Smooth muscle cell (in vitro differentiated cells): ENCODE results near the gene CCDC188. TPM values are rescaled to one million over a fixed set of nuclear protein-coding genes. Genes with fewer than 3 reads are reported as not detected.

Experiments
- DNase-seq: peaks from one replicate; lab custom pipeline; 2025; ENCODE audit not compliant: unreplicated experiment; lab: John Stamatoyannopoulos, UW
- H2AFZ ChIP-seq: fragments of 200-600 bp; sonication (generic); 2 replicates; pipeline ENCODE4 v1.6.0; 2016; ENCODE audit warnings: antibody characterized with exemption, low read depth, mild to moderate bottlenecking
- H3F3A ChIP-seq: fragments of 200-600 bp; sonication (generic); 2 replicates; pipeline ENCODE4 v1.6.0; 2017; ENCODE audit warnings: antibody characterized with exemption, low read depth
- H3K27ac ChIP-seq: fragments of 200-600 bp; sonication (generic); 2 replicates; pipeline ENCODE4 v1.5.1; 2016; ENCODE audit warnings: low read depth, mild to moderate bottlenecking
- H3K27me3 ChIP-seq: fragments of 200-600 bp; sonication (generic); 2 replicates; pipeline ENCODE4 v1.6.1; 2016; ENCODE audit warnings: low read depth, mild to moderate bottlenecking
- H3K36me3 ChIP-seq: fragments of 200-600 bp; sonication (generic); 2 replicates; pipeline ENCODE4 v1.5.1; 2016; ENCODE audit warnings: low read depth
- H3K4me1 ChIP-seq: fragments of 200-600 bp; sonication (generic); 2 replicates; pipeline ENCODE4 v1.5.1; 2016; ENCODE audit warnings: low read depth
- H3K4me2 ChIP-seq: fragments of 200-600 bp; sonication (generic); 2 replicates; pipeline ENCODE4 v1.6.0; 2016; ENCODE audit warnings: mild to moderate bottlenecking
- H3K4me3 ChIP-seq: fragments of 200-600 bp; sonication (generic); 2 replicates; pipeline ENCODE4 v1.5.1; 2016; ENCODE audit warnings: mild to moderate bottlenecking
- H3K79me2 ChIP-seq: fragments of 200-600 bp; sonication (generic); 2 replicates; pipeline ENCODE4 v1.6.0; 2016; ENCODE audit warnings: low read depth, mild to moderate bottlenecking
- H3K9ac ChIP-seq: fragments of 200-600 bp; sonication (generic); 2 replicates; pipeline ENCODE4 v1.6.0; 2016; ENCODE audit warnings: low read depth
- H3K9me3 ChIP-seq: fragments of 200-600 bp; sonication (generic); replicated peaks from 2 replicates; pipeline ENCODE4 v1.5.1; 2016; ENCODE audit warnings: low read depth
- H4K20me1 ChIP-seq: fragments of 200-600 bp; sonication (generic); 2 replicates; pipeline ENCODE4 v1.6.0; 2016; ENCODE audit warnings: low read depth
- CTCF ChIP-seq: fragments of 200-600 bp; sonication (generic); IDR thresholded peaks from 2 replicates; pipeline ENCODE4 v1.5.1; 2017; ENCODE audit warnings: borderline replicate concordance, mild to moderate bottlenecking, antibody characterized with exemption; ENCODE audit not compliant: insufficient read depth, poor library complexity, severe bottlenecking
- WGBS: methylation state at CpG from one replicate; pipeline ENCODE4 v1.1.7; 2016; ENCODE audit warnings: low lambda C conversion rate; 5-methylcytosine and 5-hydroxymethylcytosine counted together
- polyA plus RNA-seq: library from polyadenylated mRNA; unstranded; fragments of >200 nt; fragmentation: Nextera tagmentation; extraction: Ambion mirVana; gene quantifications from 2 replicates; pipeline ENCODE4 v1.2.1, GENCODE V29; 2016
- total RNA-seq: library from RNA; depleted of rRNA; stranded (reverse); fragments of >200 nt; gene quantifications from 2 replicates; pipeline ENCODE4 v1.2.3, GENCODE V29; 2014

The CCDC188 gene
- total and polyA plus RNA-seq, 2 experiments from 2014 or later, result not detected

DNA sequence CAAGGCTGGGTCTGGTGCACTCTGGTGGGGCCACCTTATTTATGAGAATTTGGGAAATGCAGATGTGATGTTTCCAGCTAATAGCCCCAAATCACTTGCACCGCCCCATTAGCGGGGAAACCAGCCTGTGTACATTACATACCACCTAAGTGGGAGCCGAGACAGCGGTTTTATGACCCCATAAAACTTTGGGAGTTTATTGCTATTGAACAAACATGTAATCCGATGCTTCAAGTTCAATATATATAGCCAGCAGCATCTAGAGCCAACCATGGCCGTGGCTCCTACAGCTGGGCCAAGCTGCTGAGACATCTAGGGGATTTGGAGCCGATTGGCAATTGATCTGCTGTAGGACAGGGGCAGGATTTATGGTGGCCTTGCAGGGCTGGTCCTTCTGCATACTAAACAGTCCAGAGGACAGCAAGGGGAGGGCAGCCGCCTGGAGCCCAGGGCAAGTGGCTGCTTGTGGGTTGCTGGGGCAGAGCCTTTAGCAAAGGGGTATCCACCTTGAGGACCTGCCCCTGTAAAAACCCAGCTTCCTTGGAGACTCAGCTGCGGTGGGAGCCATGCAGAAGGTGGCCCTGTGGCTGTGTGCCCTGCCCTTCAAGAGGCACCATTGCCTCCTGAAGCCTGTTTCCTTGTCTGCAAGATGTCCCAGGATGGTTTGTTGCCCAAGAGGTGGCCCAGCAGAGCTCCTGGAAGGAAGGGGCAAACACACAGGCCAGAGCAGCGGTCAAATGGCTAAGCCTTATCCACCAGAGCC is 47.9 kb upstream of the CCDC188 start:
- Histone ChIP-seq H2AFZ (no peak overlapping the region), H4K20me1 (no peaks in the 10 kb centered on the region), H3K79me2 (no peaks in the 10 kb centered on the region), H3K9ac (no peak overlapping the region), H3K9me3 (no peaks in the 10 kb centered on the region), H3K36me3 (no peaks in the 10 kb centered on the region), H3K4me1 (peaks cover 5% of the 10 kb centered on the region), H3K27ac (no peak overlapping the region), H3F3A (no peaks in the 10 kb centered on the region), H3K4me2 (no peak overlapping the region), H3K4me3 (no peak overlapping the region), H3K27me3 (no peaks in the 10 kb centered on the region)
- no peak for TF ChIP-seq CTCF
- no peak for DNase-seq
- WGBS, result 55% methylated on average over 10 of the region's 10 CpGs

- DNase-seq, result no peak
- TF ChIP-seq CTCF, result no peak
- H3K79me2 ChIP-seq, result no peaks in the 10 kb centered on the region
- H3K4me2 ChIP-seq, result no peak overlapping the region
- no peaks in the 10 kb centered on the region for H3K9me3 ChIP-seq
- no peak overlapping the region for H3K27ac ChIP-seq
- H3K9ac ChIP-seq, result no peak overlapping the region
- 90% methylated on average over 18 of the region's 18 CpGs for WGBS
- H3K4me1 ChIP-seq, result no peaks in the 10 kb centered on the region
- H3F3A ChIP-seq, result no peaks in the 10 kb centered on the region
- H4K20me1 ChIP-seq, result no peaks in the 10 kb centered on the region
- no peak overlapping the region for H2AFZ ChIP-seq
- no peak overlapping the region for H3K4me3 ChIP-seq
- no peaks in the 10 kb centered on the region for H3K27me3 ChIP-seq
- no peaks in the 10 kb centered on the region for H3K36me3 ChIP-seq
These were observed 46.7 kb upstream of the CCDC188 start for GRCh38 chr22:20197407-20198030.

DNA sequence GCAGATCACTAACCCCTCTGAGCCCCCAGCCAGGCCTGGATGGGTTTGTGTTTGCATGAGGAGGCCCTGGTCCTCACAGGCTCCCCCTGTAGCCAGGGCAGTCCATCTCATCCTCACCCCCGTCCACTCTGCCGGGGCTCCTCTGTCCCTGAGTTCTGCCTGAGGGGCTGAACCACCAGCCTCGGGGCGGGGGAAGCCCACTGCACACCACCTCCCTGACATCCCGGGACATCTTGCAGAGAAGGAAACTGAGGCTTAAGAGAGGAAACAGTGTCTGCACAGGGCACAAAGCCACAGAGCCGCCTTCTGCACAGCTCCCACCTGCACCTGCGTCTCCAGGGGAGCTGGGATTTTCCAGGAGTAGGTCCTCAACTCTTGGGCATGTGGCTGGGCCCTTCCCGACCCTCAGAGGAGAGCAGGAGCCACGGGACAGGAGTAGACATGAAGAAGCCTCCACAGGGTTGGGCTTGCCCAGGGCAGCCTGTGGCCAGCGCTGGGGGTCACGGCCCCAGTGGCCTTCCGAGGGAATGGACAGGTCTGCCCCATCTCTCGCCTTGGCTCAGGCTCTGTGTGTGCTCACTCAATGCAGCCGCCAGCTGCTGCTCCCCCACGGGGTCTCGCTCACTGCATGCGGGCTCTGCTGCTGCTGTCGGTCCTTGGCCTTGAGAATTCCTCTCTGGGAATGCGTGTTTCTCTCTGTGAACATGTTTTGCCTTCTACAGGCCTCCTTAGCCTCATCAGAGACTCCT is 45.4 kb upstream of the CCDC188 start:
- H2AFZ ChIP-seq, result no peak overlapping the region
- H3K27me3 ChIP-seq, result no peaks in the 10 kb centered on the region
- H3K4me3 ChIP-seq, result no peak overlapping the region
- no peaks in the 10 kb centered on the region for H3F3A ChIP-seq
- no peaks in the 10 kb centered on the region for H3K36me3 ChIP-seq
- no peak overlapping the region for H3K9ac ChIP-seq
- no peak for TF ChIP-seq CTCF
- no peaks in the 10 kb centered on the region for H4K20me1 ChIP-seq
- whole genome bisulfite sequencing, result 89% methylated on average over 19 of the region's 19 CpGs
- H3K27ac ChIP-seq, result no peak overlapping the region
- H3K4me1 ChIP-seq, result no peaks in the 10 kb centered on the region
- DNase-seq, result no peak
- H3K9me3 ChIP-seq, result no peaks in the 10 kb centered on the region
- H3K79me2 ChIP-seq, result no peaks in the 10 kb centered on the region
- no peak overlapping the region for H3K4me2 ChIP-seq
